ENCODE measurements around the gene ADCY1.

- TF ChIP-seq CTCF (conservative IDR thresholded peaks at IDR 0.05; ENCODE audit: low read length), result no peak
- no peak for TF ChIP-seq EZH2phosphoT487 (IDR thresholded peaks at IDR 0.05; ENCODE audit: borderline replicate concordance)
Measured at GRCh38 chr7:45589915-45590678, 15.9 kb downstream of the ADCY1 start.

Measured in Loucy (cell line).